ENCODE measurements around the gene KMT2A.

Gene KMT2A

DNA sequence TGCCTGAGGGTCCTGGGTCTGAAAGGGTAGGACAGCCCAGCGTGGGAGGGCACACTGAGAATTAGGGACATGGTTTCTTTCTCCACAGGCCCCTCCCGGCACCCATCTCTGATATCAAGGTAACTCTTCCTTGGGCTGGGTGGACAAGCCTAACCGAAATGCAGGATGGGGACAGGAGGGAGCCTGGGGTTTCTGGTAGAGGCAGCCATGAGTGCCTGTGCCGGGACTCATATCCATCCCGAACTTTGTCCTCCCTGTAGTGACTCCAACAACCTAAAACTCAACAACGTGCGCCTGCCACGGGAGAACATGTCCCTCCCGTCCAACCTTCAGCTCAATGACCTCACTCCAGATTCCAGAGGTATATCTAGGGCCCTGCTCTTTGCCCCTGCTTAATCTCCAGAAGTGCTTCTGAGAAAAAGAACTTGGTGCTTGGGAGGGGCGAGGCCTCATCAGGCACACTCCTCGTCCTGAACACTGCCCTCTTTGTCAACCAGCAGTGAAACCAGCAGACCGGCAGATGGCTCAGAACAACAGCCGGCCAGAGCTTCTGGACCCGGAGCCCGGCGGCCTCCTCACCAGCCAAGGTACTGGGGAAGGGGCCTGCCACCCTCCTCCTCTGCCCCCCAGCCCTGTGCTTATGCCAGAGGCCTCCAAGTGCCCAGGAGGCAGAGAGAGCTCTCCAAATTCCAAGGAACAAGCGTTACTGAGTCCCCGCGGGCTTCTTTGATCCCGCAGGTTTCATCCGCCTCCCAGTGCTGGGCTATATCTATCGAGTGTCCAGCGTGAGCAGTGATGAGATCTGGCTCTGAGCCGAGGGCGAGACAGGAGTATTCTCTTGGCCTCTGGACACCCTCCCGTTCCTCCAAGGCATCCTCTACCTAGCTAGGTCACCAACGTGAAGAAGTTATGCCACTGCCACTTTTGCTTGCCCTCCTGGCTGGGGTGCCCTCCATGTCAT lies 97.8 kb downstream of the KMT2A start:
- no peak overlapping the region for H3K4me3 ChIP-seq (ENCODE audit: low read depth, low read length)
- TF ChIP-seq, protein P1, sequence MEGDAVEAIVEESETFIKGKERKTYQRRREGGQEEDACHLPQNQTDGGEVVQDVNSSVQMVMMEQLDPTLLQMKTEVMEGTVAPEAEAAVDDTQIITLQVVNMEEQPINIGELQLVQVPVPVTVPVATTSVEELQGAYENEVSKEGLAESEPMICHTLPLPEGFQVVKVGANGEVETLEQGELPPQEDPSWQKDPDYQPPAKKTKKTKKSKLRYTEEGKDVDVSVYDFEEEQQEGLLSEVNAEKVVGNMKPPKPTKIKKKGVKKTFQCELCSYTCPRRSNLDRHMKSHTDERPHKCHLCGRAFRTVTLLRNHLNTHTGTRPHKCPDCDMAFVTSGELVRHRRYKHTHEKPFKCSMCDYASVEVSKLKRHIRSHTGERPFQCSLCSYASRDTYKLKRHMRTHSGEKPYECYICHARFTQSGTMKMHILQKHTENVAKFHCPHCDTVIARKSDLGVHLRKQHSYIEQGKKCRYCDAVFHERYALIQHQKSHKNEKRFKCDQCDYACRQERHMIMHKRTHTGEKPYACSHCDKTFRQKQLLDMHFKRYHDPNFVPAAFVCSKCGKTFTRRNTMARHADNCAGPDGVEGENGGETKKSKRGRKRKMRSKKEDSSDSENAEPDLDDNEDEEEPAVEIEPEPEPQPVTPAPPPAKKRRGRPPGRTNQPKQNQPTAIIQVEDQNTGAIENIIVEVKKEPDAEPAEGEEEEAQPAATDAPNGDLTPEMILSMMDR (IDR thresholded peaks at IDR 0.05; ENCODE audit: low read depth, low read length), result no peak
- TF ChIP-seq MYC (IDR thresholded peaks at IDR 0.05; ENCODE audit: low read depth, low read length) (no peak), POLR2A (IDR thresholded peaks at IDR 0.05; ENCODE audit: extremely low read depth, insufficient read length) (no peak)
- DNase-seq (ENCODE audit: low read depth), result no peak

DNA sequence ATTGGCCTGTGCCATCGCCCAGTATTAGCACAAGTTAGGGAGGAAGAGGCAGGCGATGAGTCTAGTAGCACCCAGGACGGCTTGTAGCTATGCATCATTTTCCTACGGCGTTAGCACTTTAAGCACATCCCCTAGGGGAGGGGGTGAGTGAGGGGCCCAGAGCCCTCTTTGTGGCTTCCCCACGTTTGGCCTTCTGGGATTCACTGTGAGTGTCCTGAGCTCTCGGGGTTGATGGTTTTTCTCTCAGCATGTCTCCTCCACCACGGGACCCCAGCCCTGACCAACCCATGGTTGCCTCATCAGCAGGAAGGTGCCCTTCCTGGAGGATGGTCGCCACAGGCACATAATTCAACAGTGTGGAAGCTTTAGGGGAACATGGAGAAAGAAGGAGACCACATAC lies 99.0 kb downstream of the KMT2A start:
- H3K4me3 ChIP-seq (ENCODE audit: low read depth, low read length), result no peak overlapping the region
- TF ChIP-seq, protein P1 (IDR thresholded peaks at IDR 0.05; ENCODE audit: low read depth, low read length), result no peak
- TF ChIP-seq POLR2A (IDR thresholded peaks at IDR 0.05; ENCODE audit: extremely low read depth, insufficient read length) (no peak), MYC (IDR thresholded peaks at IDR 0.05; ENCODE audit: low read depth, low read length) (no peak)
- TF ChIP-seq, protein P2, sequence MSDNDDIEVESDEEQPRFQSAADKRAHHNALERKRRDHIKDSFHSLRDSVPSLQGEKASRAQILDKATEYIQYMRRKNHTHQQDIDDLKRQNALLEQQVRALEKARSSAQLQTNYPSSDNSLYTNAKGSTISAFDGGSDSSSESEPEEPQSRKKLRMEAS (IDR thresholded peaks at IDR 0.05; ENCODE audit: low read depth, low read length), result no peak
- DNase-seq (ENCODE audit: low read depth), result peak; percentile 54

DNA sequence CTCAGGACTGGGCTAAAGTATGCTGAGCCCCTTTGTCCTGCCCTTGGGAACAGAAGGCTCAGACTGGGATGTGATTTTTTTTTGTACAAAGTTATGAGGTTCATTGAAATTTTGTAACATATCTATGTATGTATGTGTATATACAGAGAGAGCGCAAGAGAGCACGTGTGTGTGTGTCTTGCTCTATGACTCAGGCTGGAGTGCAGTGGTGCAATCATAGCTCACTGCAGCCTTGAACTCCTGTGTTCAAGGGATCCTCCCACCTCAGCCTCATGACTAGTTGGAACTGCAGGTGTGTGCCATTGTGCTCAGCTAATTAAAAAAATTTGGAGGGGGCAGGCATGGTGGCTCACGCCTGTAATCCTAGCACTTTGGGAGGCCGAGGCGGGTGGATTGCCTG lies 100.4 kb downstream of the KMT2A start:
- no peak overlapping the region for H3K4me3 ChIP-seq (ENCODE audit: low read depth, low read length)
- TF ChIP-seq, protein P1 (IDR thresholded peaks at IDR 0.05; ENCODE audit: low read depth, low read length), result no peak
- TF ChIP-seq, protein P2 (IDR thresholded peaks at IDR 0.05; ENCODE audit: low read depth, low read length), result peak; percentile 36; the same call in 1 of the 2 replicates
- no peak for TF ChIP-seq MYC (IDR thresholded peaks at IDR 0.05; ENCODE audit: low read depth, low read length)
- no peak for TF ChIP-seq POLR2A (IDR thresholded peaks at IDR 0.05; ENCODE audit: extremely low read depth, insufficient read length)
- peak; percentile 53 for DNase-seq (ENCODE audit: low read depth)

DNA sequence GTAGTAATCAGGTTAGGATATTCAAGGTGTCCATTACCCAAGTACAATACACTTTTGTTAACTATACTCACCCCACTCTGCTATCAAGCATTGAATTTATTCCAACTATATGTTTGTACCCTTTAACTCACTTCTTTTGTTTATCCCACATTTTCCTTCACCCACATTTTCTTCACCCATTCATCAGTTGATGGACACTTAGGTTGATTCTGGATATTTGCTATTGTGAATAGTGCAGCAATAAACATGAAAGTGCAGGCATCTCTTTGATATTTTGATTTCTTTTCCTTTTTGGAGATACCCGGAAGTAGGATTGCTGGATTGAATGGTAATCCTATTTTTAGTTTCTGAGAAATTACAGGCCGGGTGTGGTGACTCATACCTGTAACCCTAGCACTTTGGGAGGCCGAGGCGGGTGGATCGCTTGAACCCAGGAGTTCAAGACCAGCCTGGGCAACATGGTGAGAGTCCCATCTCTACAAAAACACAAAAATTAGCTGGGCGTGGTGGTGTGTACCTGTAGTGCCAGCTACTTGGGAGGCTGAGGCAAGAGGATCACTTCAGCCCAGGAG lies 101.2 kb downstream of the KMT2A start:
- no peak for DNase-seq (ENCODE audit: low read depth)
- TF ChIP-seq, protein P1 (IDR thresholded peaks at IDR 0.05; ENCODE audit: low read depth, low read length), result no peak
- TF ChIP-seq, protein P2 (IDR thresholded peaks at IDR 0.05; ENCODE audit: low read depth, low read length), result no peak
- TF ChIP-seq MYC (IDR thresholded peaks at IDR 0.05; ENCODE audit: low read depth, low read length), result no peak
- no peak for TF ChIP-seq POLR2A (IDR thresholded peaks at IDR 0.05; ENCODE audit: extremely low read depth, insufficient read length)

DNA sequence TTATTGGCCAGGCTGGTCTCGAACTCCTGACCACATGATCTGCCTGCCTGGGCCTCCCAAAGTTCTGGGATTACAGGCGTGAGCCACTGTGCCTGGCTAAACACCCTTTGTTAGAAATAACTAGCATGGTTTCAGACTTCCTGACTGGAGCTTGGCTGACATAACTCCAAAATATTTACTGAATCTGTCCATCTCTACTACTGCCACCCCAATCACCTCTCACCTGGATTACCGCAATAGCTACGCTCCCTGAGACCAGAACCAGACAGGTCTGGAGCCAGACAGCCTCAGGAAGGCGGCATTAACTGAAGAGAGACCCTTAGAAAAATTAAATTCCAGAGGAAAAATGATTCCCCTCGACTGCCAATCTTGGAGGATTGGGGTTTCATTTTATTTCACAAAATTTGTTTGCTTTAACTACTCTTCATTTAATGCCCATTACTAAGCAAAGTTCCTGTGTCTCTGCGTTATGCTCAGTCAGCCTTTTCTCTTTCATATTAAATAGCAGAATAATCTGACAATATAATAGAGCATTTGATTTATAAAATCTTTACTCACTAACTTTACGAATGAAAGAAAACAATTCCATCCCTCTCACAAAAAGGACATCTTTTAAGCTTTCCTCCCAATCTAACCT lies 107.8 kb downstream of the KMT2A start:
- no peak overlapping the region for H3K4me3 ChIP-seq (ENCODE audit: low read depth, low read length)
- TF ChIP-seq MYC (IDR thresholded peaks at IDR 0.05; ENCODE audit: low read depth, low read length), result no peak
- TF ChIP-seq POLR2A (IDR thresholded peaks at IDR 0.05; ENCODE audit: extremely low read depth, insufficient read length), result no peak
- TF ChIP-seq, protein P2 (IDR thresholded peaks at IDR 0.05; ENCODE audit: low read depth, low read length), result no peak
- TF ChIP-seq, protein P1 (IDR thresholded peaks at IDR 0.05; ENCODE audit: low read depth, low read length), result no peak
- DNase-seq (ENCODE audit: low read depth), result no peak

More for the DNA sequence above, 101.2 kb downstream of the KMT2A start:
- no peak overlapping the region for H3K4me3 ChIP-seq (ENCODE audit: low read depth, low read length)

Measured in NB4 (cell line).